ENCODE results near the gene SPTBN1. TPM values are rescaled to one million over a fixed set of nuclear protein-coding genes. Genes with fewer than 3 reads are reported as not detected.

Gene SPTBN1
- total and polyA plus RNA-seq, 2 donors (not counting 3 experiments of a cell fraction or from before 2014, with no cell fraction given) = 63.3 to 320 TPM

GRCh38 chr2:54593249-54593648 lies 137.1 kb downstream of the SPTBN1 start:
- TF ChIP-seq POLR2A (IDR thresholded peaks at IDR 0.05; ENCODE audit: low read depth, low read length) = no peak
- TF ChIP-seq MYC (IDR thresholded peaks at IDR 0.05; ENCODE audit: low read depth, low read length) = no peak
- no peak for TF ChIP-seq CTCF (IDR thresholded peaks at IDR 0.05; ENCODE audit: extremely low read depth in 1 of 2, insufficient read depth in 1 of 2, low read depth in 1 of 2, low read length in 2 of 2)
- no peak for TF ChIP-seq POLR2AphosphoS5 (IDR thresholded peaks at IDR 0.05; ENCODE audit: insufficient read depth, low read depth, low read length)
- TF ChIP-seq EZH2 (IDR thresholded peaks at IDR 0.05; ENCODE audit: borderline replicate concordance, low read depth, low read length, severe bottlenecking) = no peak
- no peak for TF ChIP-seq FOS (IDR thresholded peaks at IDR 0.05; ENCODE audit: borderline replicate concordance, insufficient read depth, low read length)
- no peak for TF ChIP-seq GATA2 (IDR thresholded peaks at IDR 0.05; ENCODE audit: insufficient read depth, insufficient read length, low read depth, low read length)
- no peak for TF ChIP-seq JUN (IDR thresholded peaks at IDR 0.05; ENCODE audit: borderline replicate concordance, insufficient read depth, insufficient read length, low read depth)
- TF ChIP-seq MAX (IDR thresholded peaks at IDR 0.05; ENCODE audit: insufficient read depth, insufficient read length) = no peak
- H4K20me1 ChIP-seq (replicated peaks; ENCODE audit: control insufficient read depth, extremely low read depth, insufficient read depth, low read length) = peaks cover 2% of the 10 kb centered on the region
- no peaks in the 10 kb centered on the region for H3K36me3 ChIP-seq (ENCODE audit: control insufficient read depth in 2 of 2, extremely low read depth in 1 of 2, insufficient read depth in 2 of 2, low read length in 2 of 2)
- H3K9me3 ChIP-seq (replicated peaks; ENCODE audit: control insufficient read depth, insufficient read depth, low read length) = no peaks in the 10 kb centered on the region
- no peak overlapping the region for H3K9ac ChIP-seq (replicated peaks; ENCODE audit: extremely low read depth, insufficient read depth, low read length)
- peaks cover 82% of the 10 kb centered on the region for H3K79me2 ChIP-seq (ENCODE audit: control insufficient read depth, insufficient read depth, low read length)
- intact Hi-C loops (cut with micrococcal nuclease) (no loop called here), dilution Hi-C loops (cut with MboI; ENCODE audit: extremely low pct_ligation_motif_present, low sequenced_read_pairs) (no loop called here)
- no peak overlapping the region for H3K4me3 ChIP-seq (replicated peaks in 1 of 3; ENCODE audit: insufficient read depth in 1 of 3, low read depth in 1 of 3, low read length in 3 of 3)
- ChIA-PET CTCF (interaction anchor here (0.9 kb wide), 1 partner anchor 13 kb away, joined by 3 read pairs; no protein-coding TSS in a partner anchor), POLR2A (no interaction called here)
- H3K4me1 ChIP-seq (ENCODE audit: control insufficient read depth, extremely low read depth, insufficient read depth, low read length) = peaks cover 41% of the 10 kb centered on the region
- H2AFZ ChIP-seq (ENCODE audit: low read depth, low read length) = no peak overlapping the region
- no peak for DNase-seq (ENCODE audit: low read depth, low spot score)
- H3K27me3 ChIP-seq (ENCODE audit: control insufficient read depth in 2 of 2, insufficient read depth in 2 of 2, low read length in 2 of 2) = no peaks in the 10 kb centered on the region
- no TSS peak for BruUV-seq (replicated peaks)
- no peak overlapping the region for H3K4me2 ChIP-seq (ENCODE audit: insufficient read depth, low read length)
- H3K27ac ChIP-seq (ENCODE audit: insufficient read depth, low read depth, low read length) = no peak overlapping the region
- no peak for FAIRE-seq
- no peaks in the 10 kb centered on the region for H3K9me1 ChIP-seq (replicated peaks; ENCODE audit: control insufficient read depth, extremely low read depth, insufficient read depth, low read length)
